Measurements from ENCODE around the gene FLYWCH1.
A peak's percentile ranks its signal among the peaks of the same experiment; 100 is the strongest.

Gene FLYWCH1

DNA sequence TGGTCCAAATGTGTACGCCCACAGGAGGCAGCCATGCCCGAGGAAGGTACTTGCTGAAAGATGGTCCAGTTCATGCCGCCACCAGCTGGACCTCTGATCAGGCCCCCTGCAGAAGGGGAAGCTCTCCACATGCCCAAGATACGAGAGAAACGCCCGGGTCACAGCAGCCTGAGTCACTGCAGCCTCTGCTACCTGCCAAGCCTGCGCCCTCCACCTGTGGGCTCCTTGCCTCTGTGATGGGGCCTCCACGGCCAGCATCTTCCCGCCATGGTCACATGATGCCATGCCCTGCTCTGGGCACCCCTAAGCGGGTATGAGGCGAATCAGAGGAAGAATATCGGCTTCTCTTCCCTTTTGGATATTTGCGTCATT, 38.6 kb downstream of the FLYWCH1 start:
- Mint-ChIP-seq H3K27ac (no peak overlapping the region), H3K4me3 (no peak overlapping the region), H3K36me3 (ENCODE audit: low read depth) (no peaks in the 10 kb centered on the region), H3K4me1 (ENCODE audit: low read depth) (no peaks in the 10 kb centered on the region), H3K27me3 (no peaks in the 10 kb centered on the region), H3K9me3 (no peaks in the 10 kb centered on the region)

DNA sequence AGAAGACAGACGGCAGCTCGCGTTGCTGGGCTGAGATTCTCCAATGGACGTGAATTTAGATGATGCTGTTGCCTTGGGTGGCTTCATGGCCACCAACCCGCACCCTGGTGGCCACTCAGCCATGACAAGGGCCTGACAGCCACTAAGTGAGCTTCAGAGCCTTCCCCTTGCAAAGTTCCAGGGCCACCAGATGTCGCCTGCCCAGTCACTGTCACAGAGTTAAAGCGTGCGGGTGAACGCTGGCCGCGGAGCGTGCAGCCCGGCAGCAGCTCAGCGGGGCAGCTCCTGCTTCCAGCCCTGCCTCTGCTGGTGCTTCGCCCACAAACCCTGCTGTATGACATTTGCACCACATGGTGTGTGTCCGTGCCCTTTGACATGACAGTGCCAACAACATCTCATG, 39.0 kb downstream of the FLYWCH1 start:
- Mint-ChIP-seq H3K36me3 (ENCODE audit: low read depth) (no peaks in the 10 kb centered on the region), H3K27me3 (no peaks in the 10 kb centered on the region), H3K27ac (no peak overlapping the region), H3K9me3 (no peaks in the 10 kb centered on the region), H3K4me1 (ENCODE audit: low read depth) (no peaks in the 10 kb centered on the region), H3K4me3 (no peak overlapping the region)

DNA sequence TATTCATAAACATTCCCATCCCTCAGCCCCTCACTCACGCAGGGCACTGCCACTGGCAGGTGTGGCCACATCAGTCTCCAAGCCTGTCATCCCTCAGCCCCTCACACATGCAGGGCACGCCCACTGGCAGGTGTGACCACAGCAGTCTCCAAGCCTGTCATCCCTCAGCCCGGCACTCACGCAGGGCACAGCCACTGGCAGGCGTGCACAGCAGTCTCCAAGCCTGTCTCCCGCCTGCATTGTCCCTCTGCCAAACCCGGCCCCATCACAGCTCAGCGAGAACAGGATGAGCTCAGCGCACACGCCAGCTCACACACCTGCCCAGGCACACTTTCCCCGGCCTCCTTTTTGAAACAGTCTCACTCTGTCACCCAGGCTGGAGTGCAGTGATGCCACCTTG, 40.9 kb downstream of the FLYWCH1 start:
- no peak overlapping the region for H3K4me3 Mint-ChIP-seq
- H3K9me3 Mint-ChIP-seq, result no peaks in the 10 kb centered on the region
- no peaks in the 10 kb centered on the region for H3K36me3 Mint-ChIP-seq (ENCODE audit: low read depth)
- H3K27ac Mint-ChIP-seq, result no peak overlapping the region
- H3K27me3 Mint-ChIP-seq, result peaks cover 4% of the 10 kb centered on the region
- no peaks in the 10 kb centered on the region for H3K4me1 Mint-ChIP-seq (ENCODE audit: low read depth)

DNA sequence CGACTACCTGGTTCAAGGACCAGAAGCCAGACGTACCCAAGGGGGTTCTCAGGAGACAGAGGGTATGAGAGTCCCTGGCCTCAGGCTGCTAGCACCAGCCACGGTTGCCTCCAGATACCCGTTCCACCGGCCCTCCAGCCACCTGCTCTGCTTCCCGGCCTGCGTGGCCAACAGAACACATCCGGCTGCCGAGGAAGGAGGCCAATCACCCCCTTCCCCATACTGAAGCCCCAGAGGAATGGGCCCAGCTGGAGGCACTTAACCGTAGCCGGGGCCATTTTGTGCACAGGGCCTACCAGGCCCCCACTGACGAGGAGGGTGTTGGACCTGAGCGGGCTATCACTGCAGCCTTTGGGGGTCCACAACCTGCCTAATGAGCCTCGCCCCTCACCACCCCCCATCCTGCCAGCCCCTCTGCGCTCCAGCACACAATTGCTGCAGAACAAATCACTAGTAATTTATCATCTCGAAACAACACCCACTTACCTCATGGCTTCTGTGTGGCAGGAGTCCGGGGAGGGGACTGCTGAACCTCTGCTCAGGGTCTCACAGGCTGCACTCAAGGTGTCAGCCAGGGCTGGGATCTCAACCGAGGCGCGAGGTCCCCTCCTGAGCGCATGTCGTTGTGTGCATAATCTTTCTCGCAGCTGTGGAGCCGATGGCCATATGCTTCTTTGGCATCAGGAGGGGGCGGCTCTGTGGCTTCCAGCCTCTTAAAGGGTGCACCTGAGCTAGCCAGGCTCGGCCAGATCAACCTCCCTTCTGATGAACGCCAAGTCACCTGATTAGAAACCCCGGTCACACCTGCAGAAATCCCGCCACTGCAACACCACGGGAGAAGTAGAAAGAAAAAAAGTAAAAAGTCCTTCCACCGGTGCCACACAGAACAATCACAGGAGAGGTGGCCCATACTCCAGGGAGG, 42.2 kb downstream of the FLYWCH1 start:
- Mint-ChIP-seq H3K4me3 (no peak overlapping the region), H3K36me3 (ENCODE audit: low read depth) (no peaks in the 10 kb centered on the region)

DNA sequence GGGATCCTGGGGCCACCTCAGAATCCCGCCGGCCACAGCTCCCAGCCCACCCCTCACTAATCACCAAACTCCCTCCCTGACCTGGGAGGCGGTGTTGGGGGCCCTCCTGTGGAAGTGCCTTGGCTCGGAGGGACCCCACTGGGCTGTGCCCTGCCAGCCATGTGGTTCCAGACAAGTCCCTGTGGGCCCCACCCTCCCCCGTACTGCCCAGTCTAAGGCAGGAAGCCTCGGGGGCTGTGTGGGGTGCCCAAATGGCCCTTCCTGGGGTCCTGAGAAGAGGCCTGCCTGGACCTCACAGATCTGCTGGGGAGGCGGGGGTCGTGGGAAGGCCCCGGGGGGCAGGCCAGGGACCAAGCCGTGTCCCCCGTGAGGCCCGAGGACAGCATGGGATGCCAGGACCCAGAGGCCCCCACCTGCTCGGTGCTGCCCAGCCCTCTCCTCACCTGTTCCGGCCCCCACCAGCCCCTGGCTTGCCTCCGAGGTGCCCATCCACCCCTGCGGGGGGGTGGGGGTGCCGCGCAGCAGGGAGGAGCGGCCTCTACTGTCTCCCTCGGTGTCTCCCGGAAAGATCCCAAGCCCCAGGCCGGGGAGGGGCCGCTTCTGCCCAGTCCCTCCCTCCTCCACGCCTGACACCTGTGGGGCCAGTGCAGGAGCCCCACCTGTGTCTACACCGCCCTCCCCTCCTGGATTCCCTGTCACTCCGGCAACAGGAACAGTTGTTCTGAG, 43.1 kb downstream of the FLYWCH1 start:
- H3K36me3 Mint-ChIP-seq (ENCODE audit: low read depth), result no peaks in the 10 kb centered on the region
- no peaks in the 10 kb centered on the region for H3K9me3 Mint-ChIP-seq
- no peaks in the 10 kb centered on the region for H3K4me1 Mint-ChIP-seq (ENCODE audit: low read depth)
- H3K4me3 Mint-ChIP-seq, result no peak overlapping the region
- H3K27ac Mint-ChIP-seq, result no peak overlapping the region
- peaks cover 5% of the 10 kb centered on the region for H3K27me3 Mint-ChIP-seq

More for the DNA sequence above, 42.2 kb downstream of the FLYWCH1 start:
- Mint-ChIP-seq H3K9me3 (no peaks in the 10 kb centered on the region), H3K27ac (no peak overlapping the region), H3K27me3 (peaks cover 4% of the 10 kb centered on the region), H3K4me1 (ENCODE audit: low read depth) (no peaks in the 10 kb centered on the region)

DNA sequence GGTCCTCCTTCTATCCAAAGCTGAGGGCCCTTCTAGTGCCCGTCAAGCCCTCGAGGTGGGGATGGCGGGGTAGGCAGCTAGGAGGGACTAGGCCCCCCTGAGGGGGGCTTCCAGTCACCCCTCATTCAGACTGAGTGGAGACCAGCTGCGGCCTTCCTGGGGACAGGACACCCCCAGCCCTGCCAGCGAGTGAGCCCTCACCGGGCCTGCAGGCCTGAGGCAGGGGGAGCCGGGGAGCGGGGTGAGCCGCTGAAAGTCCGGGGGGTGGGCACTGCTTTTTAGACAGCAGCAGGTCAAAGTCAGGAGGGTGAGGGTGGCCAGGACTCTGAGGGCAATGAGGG, 43.7 kb downstream of the FLYWCH1 start:
- H3K4me1 Mint-ChIP-seq (ENCODE audit: low read depth), result no peaks in the 10 kb centered on the region
- no peak overlapping the region for H3K4me3 Mint-ChIP-seq
- H3K27me3 Mint-ChIP-seq, result peaks cover 8% of the 10 kb centered on the region
- H3K36me3 Mint-ChIP-seq (ENCODE audit: low read depth), result no peaks in the 10 kb centered on the region
- no peak overlapping the region for H3K27ac Mint-ChIP-seq
- H3K9me3 Mint-ChIP-seq, result no peaks in the 10 kb centered on the region

DNA sequence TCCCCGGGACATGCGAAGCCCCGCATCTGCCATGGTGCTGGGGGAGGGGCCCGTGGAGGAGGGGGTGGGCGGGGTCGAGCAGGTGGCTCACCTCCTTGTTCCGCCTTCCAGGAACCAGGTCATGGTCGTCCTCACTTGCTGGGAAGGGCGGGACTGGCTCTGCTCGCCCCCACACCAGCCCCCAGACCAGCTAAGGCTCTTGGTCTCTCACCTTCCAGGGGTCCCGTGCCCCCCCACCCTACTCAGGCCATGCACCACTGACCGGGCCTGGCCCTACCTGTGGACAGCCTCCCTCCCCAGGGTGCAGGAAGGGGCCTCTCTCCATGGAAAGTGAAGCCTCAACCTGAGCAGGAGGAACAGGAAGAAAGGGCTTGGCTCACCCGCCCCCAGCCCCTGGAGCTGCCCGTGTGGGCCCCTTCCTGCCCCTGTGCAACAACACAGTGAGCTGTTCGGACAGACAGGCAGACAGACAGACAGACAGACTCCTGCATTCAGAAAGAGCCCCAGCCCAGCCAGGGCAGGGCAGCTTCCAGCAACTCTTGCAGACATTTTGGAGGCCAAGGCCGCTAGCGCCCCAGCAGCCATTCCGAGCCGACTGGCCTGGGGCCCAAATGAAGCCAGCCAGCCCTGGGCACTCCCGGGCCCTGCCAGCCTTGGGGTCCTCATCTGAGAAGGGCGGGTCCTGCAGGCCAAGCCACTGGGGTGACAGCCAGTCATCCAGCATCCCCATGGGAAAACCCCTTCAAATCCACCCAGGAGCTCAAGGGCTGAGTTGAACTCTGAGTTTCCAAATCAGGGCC, 44.2 kb downstream of the FLYWCH1 start:
- no peak overlapping the region for H3K4me3 Mint-ChIP-seq
- no peak overlapping the region for H3K27ac Mint-ChIP-seq
- H3K9me3 Mint-ChIP-seq, result no peaks in the 10 kb centered on the region
- H3K4me1 Mint-ChIP-seq (ENCODE audit: low read depth), result no peaks in the 10 kb centered on the region
- H3K27me3 Mint-ChIP-seq, result peaks cover 8% of the 10 kb centered on the region
- H3K36me3 Mint-ChIP-seq (ENCODE audit: low read depth), result no peaks in the 10 kb centered on the region

DNA sequence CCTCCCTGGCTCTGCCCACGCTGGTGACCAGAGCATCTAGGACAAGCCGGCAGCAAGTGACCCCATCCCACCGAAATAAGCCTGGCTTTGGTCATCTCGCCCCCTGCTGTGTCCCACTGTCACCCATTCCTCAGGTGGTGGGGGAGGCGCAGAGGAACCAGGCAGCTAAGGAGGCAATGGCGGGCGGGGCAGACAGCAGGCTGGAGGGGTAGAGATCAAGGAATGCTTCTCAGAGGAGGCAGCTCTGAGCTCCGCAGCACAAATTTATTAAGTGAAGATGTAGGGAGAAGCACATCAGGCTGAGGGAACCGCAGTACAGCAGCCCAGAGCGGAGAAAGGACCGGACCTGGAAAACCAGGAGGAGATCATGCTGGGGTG, 44.8 kb downstream of the FLYWCH1 start:
- Mint-ChIP-seq H3K36me3 (ENCODE audit: low read depth) (no peaks in the 10 kb centered on the region), H3K27me3 (peaks cover 8% of the 10 kb centered on the region)

DNA sequence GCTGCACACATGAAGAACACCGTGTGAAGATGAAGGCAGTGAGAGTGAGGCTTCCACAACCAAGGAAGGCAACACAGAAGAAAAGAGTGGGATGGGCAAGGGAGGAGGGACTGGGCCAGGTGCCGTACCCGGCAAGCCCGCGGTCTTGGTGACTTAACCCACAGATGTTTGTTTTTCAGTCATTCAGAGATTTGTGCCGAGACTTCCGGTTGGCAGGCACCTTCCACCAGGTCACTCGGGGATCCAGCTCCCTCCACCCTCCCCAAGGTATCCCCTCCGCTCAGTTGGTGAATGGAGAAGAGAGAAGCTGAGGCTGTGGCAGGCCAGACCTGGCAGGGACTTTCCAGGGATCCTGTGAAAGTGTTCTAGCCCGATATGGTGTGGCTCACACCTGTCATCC, 47.5 kb downstream of the FLYWCH1 start:
- no peaks in the 10 kb centered on the region for H3K36me3 Mint-ChIP-seq (ENCODE audit: low read depth)
- H3K9me3 Mint-ChIP-seq, result no peaks in the 10 kb centered on the region
- H3K4me1 Mint-ChIP-seq (ENCODE audit: low read depth), result peaks cover 12% of the 10 kb centered on the region
- peaks cover 15% of the 10 kb centered on the region for H3K27me3 Mint-ChIP-seq
- H3K27ac Mint-ChIP-seq, result no peak overlapping the region
- H3K4me3 Mint-ChIP-seq, result no peak overlapping the region

More for the DNA sequence above, 44.8 kb downstream of the FLYWCH1 start:
- Mint-ChIP-seq H3K9me3 (no peaks in the 10 kb centered on the region), H3K4me3 (no peak overlapping the region), H3K4me1 (ENCODE audit: low read depth) (no peaks in the 10 kb centered on the region), H3K27ac (no peak overlapping the region)

DNA sequence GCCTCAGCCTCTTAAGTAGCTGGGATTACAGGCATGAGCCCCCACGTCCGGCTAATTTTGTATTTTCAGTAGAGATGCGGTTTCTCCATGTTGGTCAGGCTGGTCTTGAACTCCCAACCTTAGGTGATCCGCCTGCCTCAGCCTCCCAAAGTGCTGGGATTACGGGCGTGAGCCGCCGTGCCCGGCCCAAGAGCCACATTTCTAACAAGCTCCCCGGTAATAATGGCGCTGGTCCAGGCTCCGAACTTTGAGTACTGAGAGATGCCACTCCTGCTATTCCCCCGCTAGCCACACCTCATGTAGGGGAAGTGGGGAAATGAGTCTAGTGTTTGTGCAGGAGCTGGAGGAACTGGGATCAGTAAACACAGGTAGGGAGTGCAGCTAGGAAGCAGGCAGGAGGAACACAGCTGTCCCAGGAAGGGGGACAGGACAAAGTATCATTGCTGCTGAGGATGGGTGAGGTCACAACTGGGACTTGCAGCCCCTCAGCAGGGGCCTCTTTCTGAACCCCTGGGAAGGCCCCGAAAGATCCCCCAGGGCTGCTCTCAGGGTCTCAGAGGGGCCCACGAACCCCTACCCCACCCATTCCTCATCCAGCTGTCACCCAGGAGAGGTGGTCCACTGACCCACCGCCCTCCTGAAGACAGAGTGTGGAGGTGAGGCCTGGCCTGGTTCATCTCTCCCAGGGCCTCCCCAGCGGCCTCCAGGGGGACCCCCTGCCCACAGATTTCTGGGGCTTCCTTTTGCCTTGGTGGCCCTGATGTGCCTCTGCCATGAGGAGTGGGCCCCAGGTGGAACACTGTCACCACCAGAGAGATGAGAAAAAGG, 48.7 kb downstream of the FLYWCH1 start:
- Mint-ChIP-seq H3K27ac (no peak overlapping the region), H3K4me1 (ENCODE audit: low read depth) (peaks cover 19% of the 10 kb centered on the region), H3K9me3 (no peaks in the 10 kb centered on the region), H3K36me3 (ENCODE audit: low read depth) (no peaks in the 10 kb centered on the region), H3K4me3 (no peak overlapping the region), H3K27me3 (peaks cover 16% of the 10 kb centered on the region)

DNA sequence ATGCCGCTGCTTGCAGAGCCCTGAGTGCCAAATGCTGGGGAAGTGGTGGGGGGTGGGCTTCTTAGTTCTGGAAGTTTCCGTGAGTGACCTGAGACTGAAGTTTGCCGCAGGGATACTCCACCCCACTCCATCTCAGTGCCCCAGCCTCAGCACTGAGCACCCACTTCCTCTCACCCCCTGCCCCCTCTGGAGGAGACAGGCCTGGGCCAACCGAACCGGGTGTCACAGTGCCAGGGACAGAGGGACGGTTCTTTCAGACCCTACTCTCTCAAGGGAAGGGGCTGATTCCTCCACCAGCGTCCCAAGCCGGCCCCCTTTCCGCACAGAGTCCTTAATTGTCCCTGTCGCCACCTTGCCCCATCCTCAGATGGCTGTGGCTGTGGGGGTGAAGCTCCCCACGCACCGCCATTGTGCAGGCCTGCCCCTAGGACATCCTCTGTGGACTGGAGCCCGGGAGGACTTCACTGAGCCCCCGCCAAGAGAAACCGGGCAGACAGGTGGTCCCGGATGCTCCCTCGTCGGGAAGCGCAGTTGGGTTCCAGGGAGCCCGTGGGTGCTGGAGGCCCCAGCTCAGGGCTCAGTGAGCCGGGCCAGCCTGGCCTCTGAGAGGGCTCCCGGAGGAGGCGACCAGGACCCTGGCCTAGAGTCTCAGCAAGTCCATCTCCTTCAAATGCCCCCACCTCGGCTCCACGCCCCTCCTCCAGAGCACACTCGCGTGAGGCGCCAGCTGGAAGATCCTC, 50.8 kb downstream of the FLYWCH1 start:
- Mint-ChIP-seq H3K36me3 (ENCODE audit: low read depth) (no peaks in the 10 kb centered on the region), H3K27me3 (peaks cover 15% of the 10 kb centered on the region), H3K9me3 (no peaks in the 10 kb centered on the region), H3K4me3 (no peak overlapping the region), H3K27ac (no peak overlapping the region), H3K4me1 (ENCODE audit: low read depth) (peaks cover 25% of the 10 kb centered on the region)

DNA sequence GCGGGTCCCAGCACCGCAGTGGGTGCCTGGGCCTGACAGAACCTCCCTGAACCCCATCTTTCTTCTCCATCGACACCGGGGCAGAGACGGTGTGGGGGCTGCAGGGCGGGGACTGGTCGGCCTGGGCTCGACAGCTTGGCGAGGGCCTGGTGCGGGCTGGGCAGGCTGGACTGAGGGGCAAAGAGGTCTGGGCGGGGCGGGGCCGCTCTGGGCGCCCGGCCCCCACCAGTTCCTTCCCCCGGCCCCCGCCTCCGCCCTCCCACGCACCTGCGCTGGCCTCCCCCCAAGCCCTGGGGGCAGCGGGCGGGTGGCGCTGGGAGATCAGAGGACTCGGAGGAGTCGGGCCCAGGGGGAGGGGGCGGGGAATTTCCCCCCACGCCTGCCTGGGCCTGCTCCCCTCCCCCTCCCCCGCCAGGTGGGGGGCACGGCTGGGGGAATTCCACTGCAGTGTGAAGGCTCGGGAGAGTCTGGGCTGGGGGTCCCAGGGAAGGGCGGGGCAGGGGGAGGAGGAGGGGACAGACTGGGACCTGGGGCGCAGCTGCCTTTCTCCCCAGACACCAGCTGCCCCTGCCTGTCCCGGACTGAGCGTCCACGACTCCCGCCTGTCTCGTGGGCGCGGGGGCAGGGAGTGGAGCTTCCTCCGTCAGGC, 51.5 kb downstream of the FLYWCH1 start:
- Mint-ChIP-seq H3K36me3 (ENCODE audit: low read depth) (no peaks in the 10 kb centered on the region), H3K4me3 (peak overlapping the region; percentile 78), H3K4me1 (ENCODE audit: low read depth) (peaks cover 29% of the 10 kb centered on the region), H3K27me3 (peaks cover 19% of the 10 kb centered on the region), H3K9me3 (no peaks in the 10 kb centered on the region), H3K27ac (no peak overlapping the region)

DNA sequence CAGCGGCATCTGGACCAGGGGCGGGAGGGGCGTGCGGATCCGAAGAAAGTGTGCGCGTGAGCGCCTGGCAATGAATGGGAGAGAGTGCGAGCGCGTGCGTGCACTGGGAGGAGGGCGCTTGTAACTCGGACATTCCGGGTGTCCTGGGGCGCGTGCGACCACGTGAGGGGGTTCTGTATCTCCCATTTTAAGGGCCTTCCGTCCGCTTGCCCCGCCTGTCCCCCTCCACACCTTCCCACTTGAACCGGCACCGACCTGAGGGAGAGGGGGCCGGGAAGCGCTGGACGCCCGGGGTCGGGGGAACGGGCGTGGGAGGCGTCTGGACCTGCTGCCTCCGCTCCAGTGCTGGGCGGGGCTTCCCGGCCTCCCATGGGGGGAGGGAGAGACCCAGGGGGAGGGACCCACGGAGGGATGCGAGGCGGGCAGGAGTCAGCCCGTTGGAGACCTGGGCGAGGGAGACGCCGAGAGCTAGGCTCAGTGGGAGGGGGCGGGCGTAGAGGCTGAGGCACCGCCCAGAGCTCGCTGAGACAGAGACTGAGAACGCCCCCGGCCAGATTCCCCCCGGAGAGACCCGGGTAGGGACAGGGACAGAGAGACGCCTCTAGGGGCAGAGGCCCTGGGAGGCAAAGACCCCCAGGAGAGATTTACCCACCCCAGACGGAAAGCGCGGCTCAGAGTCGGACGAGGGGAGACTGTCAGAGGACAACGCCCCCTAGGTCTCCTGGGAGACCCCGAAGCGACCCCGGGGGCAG, 52.2 kb downstream of the FLYWCH1 start, which contains the start of gene KREMEN2:
Gene KREMEN2 (plus strand): TSS at position 553 of the 752 bp plus-strand sequence. CDS start 246 bp downstream, outside the sequence.
- H3K36me3 Mint-ChIP-seq (ENCODE audit: low read depth), result no peaks in the 10 kb centered on the region
- H3K4me3 Mint-ChIP-seq, result peak within 1 kb of the TSS; percentile 78
- H3K27ac Mint-ChIP-seq, result no peak within 1 kb of the TSS
- H3K4me1 Mint-ChIP-seq (ENCODE audit: low read depth), result peaks cover 35% of the 10 kb centered on the region
- H3K27me3 Mint-ChIP-seq, result peaks cover 22% of the 10 kb centered on the region
- no peaks in the 10 kb centered on the region for H3K9me3 Mint-ChIP-seq
